Measurements from ENCODE around the gene CCDC169.
"Not testable (repeated sequence)": the region's sequence is repeated elsewhere in the genome, so short reads cannot be mapped to it uniquely, and the experiment has no call there.

The CCDC169 gene

DNA sequence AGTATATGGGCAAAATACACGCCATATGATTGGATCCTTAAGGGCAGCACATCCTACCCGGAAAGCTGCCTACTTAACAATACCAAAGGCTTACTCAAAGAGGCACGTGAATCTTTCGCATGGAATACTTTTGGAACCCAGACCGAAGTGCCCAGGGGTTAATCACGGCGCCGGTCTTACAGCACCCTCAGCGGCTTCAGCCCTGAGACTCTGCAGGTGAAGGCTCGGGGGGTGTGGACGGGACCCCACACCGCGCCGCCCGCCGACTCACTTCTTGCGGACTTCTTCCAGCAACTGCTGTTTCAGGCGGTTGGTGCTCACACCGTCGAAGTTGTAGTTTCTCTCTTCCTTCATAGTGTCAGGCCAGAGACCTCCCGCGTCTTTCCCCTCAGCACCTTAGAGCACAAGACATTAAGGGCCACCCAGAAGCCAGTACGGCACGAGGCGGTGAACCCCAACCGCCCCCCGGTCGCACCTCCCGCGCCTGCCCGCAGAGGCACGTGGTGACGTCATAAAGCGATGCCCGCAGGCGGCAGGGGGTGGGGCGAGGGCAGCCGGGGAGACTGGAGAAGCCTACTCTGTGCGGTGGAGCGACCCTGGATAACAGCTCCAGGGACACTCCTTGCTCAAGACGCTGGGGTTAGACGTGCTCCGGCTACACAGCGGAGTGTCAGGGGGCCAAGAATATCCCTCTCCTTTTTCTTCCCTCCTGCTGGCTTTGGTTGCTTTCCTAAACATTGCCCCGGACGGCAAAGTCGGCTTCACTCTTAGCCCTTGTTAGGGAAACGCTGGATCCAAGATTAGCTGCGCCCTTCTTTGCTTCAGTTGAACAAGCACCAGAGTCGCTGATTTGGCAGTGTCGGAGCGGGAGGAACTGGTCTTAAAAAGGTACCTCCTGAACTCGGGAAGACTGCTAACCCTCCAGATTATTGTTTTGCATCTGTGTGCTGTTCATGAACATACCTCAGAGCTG lies at the start of gene CCDC169:
Gene CCDC169, minus strand, starts transcription at position 449 of the 973 bp plus-strand sequence. Its CDS starts 95 bp downstream, at position 354.
- DNase-seq: peak in 49 of 51 donors; percentile 7 to 79 (median 53)

DNA sequence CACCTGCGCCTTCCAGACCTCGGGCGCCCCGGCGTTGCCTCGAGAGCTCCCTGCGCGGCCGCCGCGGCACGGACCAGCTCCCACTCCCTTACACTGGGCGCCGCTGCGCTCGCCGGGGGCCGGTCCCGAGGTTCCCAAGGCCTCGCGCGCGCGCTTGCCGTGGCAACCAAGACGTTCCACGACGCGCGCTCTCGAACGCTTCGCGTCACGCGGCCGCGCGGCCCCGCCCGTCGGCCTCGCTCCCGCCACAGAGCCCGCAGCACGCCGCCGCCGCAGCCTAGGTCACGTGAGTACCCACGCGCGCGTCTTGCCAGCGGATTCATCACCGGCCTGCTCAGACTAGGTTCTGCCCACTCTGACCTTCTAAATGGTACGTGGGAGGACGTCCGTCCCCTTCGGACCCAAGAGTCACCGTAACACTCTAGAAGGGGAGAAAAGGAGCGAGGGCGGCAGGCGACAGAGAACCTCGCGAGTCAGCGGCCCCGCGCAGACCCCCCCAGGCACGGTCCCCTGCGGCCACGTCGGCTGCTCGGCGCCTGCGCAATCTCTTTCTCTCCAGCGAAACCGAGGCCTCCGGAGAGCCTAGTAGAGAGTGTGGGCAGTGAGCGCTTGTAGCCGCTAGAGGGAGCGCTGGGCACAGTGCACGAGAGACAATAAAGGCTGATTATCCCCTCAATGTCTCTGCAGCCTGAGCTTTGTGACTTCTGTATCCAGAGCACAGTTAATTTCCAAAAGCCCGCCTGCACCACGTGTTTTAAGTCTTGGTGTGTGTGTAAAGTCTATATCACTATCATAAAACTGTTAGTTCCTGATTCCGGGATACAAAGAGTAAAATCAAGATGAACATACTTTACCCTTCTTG lies 48.8 kb upstream of the CCDC169 start, which contains the start of gene SPART:
Gene SPART, minus strand, starts transcription at position 173 of the 862 bp plus-strand sequence. CDS start 10,564 bp downstream, outside the sequence.
- DNase-seq: peak; percentile 80 to 99 (median 93)

DNA sequence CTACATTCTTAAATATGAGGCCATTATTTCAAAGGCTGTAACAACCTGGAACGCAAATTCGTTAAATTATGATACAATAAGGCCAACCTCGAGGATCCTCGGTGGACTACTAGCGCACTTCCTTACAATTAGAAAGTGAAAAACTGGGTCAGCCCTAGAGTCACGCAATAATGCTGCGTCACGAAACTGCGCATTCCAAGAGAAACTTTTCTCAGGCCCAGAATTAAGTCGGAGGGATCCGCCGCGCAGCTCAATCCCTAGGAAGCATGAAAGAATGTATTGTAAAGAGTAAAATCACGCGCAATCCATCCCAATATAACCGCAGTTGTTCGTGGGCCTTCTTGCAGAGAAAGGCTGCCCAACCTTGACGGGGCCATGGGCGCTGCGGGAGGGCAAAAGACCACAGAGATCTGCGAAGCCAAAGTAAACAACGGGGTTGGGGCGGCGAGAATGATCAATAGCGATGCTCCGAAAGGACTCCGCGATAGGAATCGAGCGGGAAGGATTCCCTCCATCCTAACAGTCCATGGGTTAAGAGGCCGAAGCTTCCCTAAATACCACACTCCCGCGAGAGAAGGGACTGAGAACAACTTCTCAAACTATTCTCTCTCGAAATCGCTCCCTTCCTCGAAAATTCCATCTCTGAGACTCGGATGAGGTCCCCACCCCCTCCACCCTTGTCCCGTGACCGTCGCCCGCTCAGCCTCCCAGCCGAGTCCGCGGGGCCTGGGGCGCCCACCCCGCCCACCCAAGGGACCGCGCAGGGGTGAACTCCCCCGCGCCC lies 48.0 kb upstream of the CCDC169 start:
- DNase-seq: peak in 47 of 51 donors; percentile 17 to 89 (median 51)

DNA sequence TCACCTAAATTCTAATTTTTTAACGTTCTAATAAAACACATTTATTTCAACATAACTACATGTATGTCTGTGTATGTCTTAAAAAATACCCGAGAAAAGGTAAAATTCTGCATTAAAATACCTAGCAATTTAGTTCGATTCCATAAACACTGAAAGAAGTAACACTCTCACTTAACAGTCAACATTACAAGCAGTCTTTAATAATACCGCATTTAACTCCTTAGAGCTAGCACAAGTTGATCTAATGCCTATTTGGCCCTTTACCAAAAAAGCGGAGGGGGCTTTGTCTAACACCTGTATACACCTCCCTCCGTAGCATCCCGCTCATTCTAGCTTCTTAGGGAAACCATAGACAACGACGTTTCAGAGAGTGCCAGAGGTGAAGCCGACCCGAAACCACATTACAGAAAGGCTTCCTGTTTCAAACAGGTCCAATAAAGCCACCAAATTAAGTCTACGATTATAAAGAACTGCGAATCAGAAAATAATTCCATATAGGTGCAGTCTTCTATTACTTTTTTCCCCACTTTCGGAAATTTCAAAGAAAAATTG lies 47.3 kb upstream of the CCDC169 start:
- peak in 2 of 51 donors; percentile 4 to 53 for DNase-seq

DNA sequence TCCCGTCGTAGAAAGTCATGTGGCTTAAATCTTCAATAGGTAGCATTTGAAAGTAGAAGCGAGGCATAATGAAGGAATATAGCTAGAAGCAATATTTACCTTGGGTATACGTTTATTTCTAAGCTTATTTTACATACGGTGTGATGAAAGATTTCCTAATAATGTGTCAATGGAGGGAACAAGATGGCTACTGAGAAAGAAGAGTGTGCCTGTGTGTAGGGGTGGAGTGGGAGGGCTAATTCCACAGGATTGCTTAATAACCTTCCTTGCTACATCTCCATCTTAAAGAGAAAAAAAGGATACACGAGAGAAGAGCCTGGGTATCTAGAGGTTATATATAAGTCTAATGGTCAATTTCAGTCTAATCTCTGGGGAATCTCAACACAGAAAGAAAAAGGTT lies 46.6 kb upstream of the CCDC169 start:
- DNase-seq: no peak

DNA sequence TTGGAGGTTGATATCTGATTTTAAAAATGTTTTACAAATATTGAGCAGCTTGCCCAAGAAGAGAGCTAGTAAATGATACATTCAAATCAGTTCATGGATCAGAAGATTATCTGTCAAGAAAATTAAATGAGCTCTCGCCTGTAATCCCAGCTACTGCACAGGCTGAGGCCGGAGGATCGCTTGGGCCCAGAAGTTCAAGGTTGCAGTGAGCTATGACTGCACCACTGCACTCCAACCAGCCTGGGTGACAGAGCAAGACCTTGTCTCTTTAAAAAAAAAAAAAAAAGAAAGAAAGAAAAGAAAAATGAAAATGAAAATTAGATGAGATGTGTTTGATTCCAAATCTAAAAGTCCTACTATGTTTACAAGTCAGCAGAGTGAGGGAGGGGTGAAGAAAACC lies 46.2 kb upstream of the CCDC169 start:
- no peak for DNase-seq

DNA sequence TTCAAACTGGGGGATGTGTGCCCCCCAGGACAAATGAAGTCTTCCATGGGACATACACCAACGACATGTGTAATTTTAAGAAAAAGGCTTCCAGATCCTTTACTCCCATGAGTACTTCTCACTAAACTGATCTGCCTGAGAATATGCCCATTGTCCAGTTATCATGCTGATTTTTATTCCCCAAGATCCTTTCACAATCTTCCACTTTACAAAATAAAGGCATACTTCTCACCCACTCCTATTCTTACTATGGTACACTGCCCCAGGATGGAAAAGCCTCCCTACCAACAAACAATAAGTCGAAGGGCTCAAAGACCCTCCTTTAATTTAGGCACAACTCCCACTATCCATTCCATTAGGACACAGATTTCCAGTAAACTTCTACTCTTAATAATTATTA lies 45.1 kb upstream of the CCDC169 start:
- DNase-seq: no peak

DNA sequence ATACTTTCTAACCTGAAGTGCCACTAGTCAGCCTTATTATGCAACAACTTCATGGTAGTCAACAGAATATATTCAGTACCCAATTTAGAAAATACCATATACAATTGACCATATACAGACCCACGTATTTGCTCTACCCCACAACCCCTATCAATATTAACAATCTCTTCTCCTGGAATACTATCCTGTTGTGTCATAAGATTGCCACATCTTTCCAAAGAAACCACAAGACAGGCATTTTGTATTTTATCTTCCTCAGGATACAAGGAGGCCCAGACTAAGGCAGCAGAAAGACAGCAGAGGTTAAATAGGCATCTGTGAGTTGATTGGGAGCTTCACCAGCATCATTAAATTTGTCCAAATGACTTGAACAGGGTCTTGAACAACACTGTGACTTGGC lies 44.1 kb upstream of the CCDC169 start:
- DNase-seq: no peak

DNA sequence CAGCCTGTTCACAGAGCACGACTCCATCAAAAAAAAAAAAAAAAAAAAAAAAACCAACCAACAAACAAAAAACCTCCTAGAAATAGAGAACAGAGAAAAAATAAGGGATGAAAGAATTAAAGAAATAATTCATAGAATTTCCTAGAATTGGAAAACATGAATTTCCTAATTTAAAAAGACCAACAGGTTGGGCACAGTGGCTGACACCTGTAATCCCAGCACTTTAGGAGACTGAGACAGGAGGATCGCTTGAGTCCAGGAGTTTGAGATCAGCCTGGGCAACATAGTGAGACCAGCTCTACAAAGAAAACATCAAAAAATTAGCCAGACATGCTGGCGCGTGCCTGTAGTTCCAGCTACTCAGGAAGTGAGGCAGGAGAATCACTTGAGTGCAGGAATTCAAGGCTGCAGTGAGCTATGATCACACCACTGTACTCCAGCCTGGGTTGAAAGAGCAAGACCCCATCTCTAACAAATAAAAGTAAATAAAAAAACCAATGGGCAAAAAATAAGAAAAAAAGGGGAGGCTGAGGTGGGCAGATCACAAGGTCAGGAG lies 42.1 kb upstream of the CCDC169 start:
- DNase-seq: no peak

DNA sequence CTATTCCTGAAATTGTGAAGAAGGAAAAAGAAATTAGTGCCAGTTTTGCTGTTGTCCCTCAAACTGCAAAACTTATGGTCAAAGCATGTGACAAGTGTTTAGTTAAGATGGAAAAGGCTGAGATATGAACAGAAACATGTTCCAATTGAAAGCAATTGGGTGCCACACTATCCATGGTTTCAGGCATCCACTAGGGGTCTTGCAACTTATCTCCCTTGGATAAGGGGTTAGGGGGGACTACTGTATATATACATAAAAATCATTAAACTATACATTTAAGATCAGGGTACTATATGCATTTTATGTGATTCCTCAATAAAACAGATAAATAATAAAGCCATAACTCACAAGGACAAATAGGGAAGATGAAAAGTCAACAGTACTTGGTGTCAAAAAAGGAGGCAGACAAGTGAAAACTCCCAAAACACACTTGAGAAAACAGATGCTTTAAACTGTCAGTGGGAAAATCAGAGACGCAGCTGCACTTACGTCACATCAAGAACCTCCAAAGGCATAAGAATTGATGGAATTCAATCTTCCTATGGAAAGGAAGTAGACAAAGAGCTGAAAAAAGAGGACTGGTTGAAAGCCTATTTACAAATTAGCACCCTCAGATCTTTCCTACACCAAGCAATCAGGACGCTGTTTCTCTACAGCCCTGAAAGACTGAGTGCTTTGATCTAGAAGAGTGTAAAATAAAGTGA lies 40.5 kb upstream of the CCDC169 start:
- DNase-seq: no peak

DNA sequence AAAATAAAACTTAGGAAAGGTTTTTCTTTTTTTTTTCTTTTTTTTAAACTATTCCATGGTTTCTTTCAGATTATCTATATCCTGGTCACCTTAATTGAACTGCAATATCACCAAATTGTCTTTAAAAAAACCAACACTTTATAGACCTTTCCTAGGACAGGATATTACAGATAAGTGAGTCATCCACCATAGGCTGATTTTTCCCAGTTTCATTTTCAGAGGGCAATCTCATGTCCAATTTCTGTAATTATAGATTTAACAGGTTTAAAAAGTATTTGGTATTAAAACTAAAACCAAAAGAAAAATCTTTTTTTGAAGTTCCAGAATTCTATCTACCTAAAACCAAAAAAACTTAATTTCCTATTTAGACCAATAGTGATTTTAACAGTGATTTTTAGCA lies 35.4 kb upstream of the CCDC169 start:
- no peak for DNase-seq

DNA sequence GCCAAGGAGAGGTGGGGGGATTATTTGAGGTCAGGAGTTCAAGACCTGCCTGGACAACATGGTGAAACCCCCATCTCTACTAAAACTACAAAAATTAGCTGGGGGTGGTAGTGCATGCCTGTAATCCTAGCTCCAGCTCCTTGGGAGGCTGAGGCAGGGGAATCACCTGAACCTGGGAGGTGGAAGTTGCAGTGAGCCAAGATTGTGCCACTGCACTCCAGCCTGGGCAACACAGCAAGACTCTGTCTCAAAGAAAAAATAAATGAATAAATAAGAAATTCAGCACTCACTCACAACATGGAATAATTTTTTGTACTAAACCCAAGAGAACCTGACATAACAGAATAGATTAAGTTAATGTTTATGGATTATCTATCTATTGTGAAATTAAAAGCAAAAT lies 34.6 kb upstream of the CCDC169 start:
- DNase-seq: not testable (repeated sequence)

DNA sequence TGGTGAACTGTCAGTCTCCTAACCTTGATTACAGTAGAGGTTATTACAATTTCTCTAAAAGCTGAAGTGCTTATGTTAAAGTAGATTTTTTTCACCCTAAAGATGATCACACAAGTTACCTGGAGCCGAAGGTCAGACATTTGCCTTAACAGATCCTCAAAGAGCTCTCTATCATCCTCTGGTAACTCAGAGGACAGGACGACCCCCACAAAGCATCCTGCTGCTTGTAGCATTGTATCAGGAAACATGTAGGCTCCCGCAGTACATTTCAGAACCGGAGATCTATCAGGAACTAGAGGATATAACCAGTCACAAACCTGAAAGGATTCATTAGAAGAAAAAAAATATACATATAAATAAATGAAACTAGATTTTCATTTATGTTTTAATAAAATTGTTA lies 33.7 kb upstream of the CCDC169 start:
- DNase-seq: no peak

DNA sequence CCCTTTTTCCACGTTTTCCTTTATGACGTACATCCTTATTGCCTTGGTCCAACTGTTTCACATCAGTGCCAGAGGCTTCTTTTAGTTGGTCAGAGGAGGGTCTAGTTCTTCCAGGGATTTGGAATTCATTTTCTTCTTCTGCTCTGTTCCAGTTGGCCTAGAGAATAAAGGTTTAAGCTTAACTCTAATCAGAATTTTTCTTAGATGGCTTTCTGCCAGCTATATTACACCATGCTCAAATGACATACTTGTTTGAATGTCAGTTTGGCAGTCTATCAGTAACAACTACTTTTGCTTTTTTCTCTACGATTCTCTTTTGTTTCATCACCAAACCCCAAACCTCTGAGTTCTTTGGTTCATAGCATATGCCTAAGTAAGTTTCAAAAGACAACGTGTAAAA lies 31.7 kb upstream of the CCDC169 start:
- DNase-seq: no peak

DNA sequence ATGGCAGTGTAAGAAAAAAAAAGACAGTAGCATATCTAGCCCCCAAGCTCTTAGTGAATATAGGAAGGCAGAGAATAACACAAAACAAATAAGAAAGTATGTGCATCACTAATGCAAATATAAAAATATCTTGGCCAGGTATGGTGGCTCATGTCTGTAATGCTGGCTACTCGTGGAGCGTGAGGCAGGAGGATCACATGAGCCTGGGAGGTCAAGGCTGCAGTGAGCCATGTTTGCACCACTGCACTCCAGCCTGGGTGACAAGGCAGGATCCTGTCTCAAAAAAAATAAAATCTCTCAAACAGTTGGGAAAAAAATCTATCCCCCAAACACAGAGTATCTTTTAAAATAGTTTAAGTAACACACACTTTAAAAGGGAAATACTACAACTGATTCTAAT lies 31.2 kb upstream of the CCDC169 start:
- no peak for DNase-seq

DNA sequence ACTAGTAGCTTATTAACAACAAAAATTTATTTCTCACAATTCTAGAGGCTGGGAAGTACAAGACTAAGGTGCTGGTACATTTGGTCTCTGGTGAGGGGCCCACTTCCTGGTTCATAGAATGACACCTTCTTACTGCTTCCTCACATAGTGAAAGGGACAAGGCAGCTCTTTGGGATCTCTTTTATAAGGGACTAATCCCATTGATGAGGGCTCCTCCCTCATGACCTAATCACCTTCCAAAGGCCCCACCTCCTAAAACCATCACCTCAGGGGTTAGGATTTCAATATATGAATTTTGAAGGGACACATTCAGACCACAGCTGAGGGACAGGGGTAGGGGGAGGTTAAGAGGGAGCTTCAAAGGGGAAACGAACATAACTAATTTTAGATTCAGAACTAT lies 28.3 kb upstream of the CCDC169 start:
- no peak for DNase-seq

DNA sequence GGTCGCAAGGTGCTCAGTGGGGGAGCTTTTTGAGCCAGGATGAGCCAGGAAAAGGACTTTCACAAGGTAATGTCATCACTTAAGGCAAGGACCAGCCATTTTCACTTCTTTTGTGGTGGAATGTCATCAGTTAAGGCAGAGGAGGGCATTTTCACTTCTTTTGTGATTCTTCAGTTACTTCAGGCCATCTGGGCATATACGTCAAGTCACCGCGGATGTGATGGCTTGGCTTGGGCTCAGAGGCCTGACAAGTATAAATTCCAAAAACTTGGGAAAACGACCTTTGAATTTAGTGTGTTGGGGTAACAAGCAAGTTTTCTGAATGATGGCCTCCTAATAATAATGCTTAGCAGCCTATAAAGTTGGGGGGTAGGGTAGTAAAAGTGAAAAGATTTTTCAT lies 27.3 kb upstream of the CCDC169 start:
- not testable (repeated sequence) for DNase-seq

DNA sequence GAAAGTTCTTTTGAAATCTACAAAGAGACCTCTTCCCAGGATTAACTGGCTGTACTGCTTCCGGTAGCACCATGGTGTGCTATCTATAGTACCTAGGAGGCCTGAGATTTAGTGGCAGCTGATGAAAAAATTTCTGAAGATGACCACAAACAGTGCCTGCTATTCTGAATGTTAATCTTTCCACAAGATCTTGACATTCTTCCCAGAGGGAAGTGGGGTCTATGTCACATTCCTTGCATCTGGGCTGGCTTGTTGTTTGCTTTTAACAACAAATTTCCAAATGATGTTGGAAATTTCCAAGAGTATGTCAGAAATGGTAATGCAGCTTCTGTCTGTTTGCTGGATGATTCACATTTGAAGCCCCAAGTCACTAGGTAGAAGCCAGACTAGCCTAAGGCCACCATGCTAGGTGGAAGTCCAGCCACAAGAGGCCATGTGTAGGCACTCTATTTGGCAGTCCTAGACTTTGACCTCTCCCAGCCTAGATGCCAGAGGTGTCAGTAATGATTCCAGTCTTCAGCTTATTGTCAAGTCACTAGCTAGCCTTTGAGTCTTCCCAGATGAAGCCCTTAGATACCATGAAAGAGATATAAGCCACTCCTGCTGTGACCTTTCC lies 26.4 kb upstream of the CCDC169 start:
- no peak for DNase-seq

DNA sequence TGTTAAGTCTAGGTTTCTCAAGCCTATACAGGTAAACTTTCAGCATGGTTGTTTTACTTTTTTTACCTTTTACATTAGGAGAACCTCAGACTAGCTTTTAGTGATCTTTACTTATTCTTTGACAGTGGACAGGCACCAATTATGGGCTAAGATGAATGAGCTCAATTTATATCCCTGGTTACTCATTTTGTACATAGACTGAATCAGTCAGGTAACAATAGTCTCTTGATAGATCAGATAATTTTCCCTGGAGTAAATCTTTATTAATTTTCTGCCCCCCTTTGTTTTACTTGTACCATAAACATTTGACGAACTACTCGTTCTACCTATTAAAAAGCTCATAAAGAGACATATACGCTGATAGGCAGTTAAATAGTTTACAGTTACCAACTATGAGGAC lies 25.8 kb upstream of the CCDC169 start:
- no peak for DNase-seq

Measured in hypothalamus (tissue), 51 donors.